ENCODE measurements around the gene ANKRD33B.
"Not testable (repeated sequence)": the region's sequence is repeated elsewhere in the genome, so short reads cannot be mapped to it uniquely, and the experiment has no call there.

The ANKRD33B gene

GRCh38 chr5:10563945-10564837, at the start of gene ANKRD33B:
ANKRD33B (plus strand) TSS chr5:10564070; CDS start chr5:10564468, 398 bp downstream.
- DNase-seq = no peak

- DNase-seq = not testable (repeated sequence)
Measured at GRCh38 chr5:10514572-10514971, 49.3 kb upstream of the ANKRD33B start.

GRCh38 chr5:10515492-10515891, 48.4 kb upstream of the ANKRD33B start:
- no peak for DNase-seq

GRCh38 chr5:10518347-10518746, 45.5 kb upstream of the ANKRD33B start:
- DNase-seq = no peak

- DNase-seq = no peak
Measured at GRCh38 chr5:10519729-10520128, 44.1 kb upstream of the ANKRD33B start.

- DNase-seq = no peak
Measured at GRCh38 chr5:10520706-10521105, 43.2 kb upstream of the ANKRD33B start.

GRCh38 chr5:10521466-10522223, 42.2 kb upstream of the ANKRD33B start:
- no peak for DNase-seq

GRCh38 chr5:10522224-10522611, 41.7 kb upstream of the ANKRD33B start:
- DNase-seq = no peak

- DNase-seq = peak; percentile 64
Measured at GRCh38 chr5:10524376-10525123, 39.3 kb upstream of the ANKRD33B start.

- DNase-seq = no peak
Measured at GRCh38 chr5:10525124-10525495, 38.8 kb upstream of the ANKRD33B start.

- DNase-seq = no peak
Measured at GRCh38 chr5:10527281-10527950, 36.5 kb upstream of the ANKRD33B start.

GRCh38 chr5:10528056-10528816, 35.6 kb upstream of the ANKRD33B start:
- DNase-seq = no peak

- no peak for DNase-seq
Measured at GRCh38 chr5:10528827-10529226, 35.0 kb upstream of the ANKRD33B start.

GRCh38 chr5:10530601-10531320, 33.1 kb upstream of the ANKRD33B start:
- no peak for DNase-seq

GRCh38 chr5:10532421-10532820, 31.4 kb upstream of the ANKRD33B start:
- DNase-seq = no peak

- no peak for DNase-seq
Measured at GRCh38 chr5:10533226-10533625, 30.6 kb upstream of the ANKRD33B start.

GRCh38 chr5:10534561-10535530, 29.0 kb upstream of the ANKRD33B start:
- DNase-seq = no peak

GRCh38 chr5:10536511-10536910, 27.4 kb upstream of the ANKRD33B start:
- no peak for DNase-seq

- DNase-seq = no peak
Measured at GRCh38 chr5:10536931-10537579, 26.8 kb upstream of the ANKRD33B start.

All from midbrain (tissue), 1 donor.